Peyer's patch (tissue), 4 donors: ENCODE measurements around the gene NR1I2.

Experiments
- CTCF ChIP-seq, 6 experiments: fragments of 450-650 bp in 4 of 6; fragments of 200-600 bp in 2 of 6; sonication (generic) in 1 of 6; IDR thresholded peaks; one replicate each; pipeline ENCODE4 v1.5.1; 2017 to 2019; ENCODE audit warnings: antibody characterized with exemption in 6 of 6, mild to moderate bottlenecking in 3 of 6, moderate library complexity in 1 of 6
- POLR2A ChIP-seq, 2 donors: fragments of 450-650 bp; IDR thresholded peaks; one replicate each; pipeline ENCODE4 v1.5.1; 2017; ENCODE audit warnings: antibody characterized with exemption in 2 of 2, mild to moderate bottlenecking in 2 of 2, moderate library complexity in 2 of 2

- no peak for TF ChIP-seq CTCF (IDR thresholded peaks at IDR 0.05)
- TF ChIP-seq POLR2A (IDR thresholded peaks at IDR 0.05) = no peak
Observed at GRCh38 chr3:119809249-119810017, 27.5 kb downstream of the NR1I2 start.
